Amniotic stem cell (primary cell): ENCODE data around the gene SCARF2.
A peak's percentile ranks its signal among the peaks of the same experiment; 100 is the strongest.
"Not testable (repeated sequence)": the region's sequence is repeated elsewhere in the genome, so short reads cannot be mapped to it uniquely, and the experiment has no call there.

Source experiments
- DNase-seq: peaks from one replicate; lab custom pipeline; 2025; lab: John Stamatoyannopoulos, UW

Gene SCARF2

DNA sequence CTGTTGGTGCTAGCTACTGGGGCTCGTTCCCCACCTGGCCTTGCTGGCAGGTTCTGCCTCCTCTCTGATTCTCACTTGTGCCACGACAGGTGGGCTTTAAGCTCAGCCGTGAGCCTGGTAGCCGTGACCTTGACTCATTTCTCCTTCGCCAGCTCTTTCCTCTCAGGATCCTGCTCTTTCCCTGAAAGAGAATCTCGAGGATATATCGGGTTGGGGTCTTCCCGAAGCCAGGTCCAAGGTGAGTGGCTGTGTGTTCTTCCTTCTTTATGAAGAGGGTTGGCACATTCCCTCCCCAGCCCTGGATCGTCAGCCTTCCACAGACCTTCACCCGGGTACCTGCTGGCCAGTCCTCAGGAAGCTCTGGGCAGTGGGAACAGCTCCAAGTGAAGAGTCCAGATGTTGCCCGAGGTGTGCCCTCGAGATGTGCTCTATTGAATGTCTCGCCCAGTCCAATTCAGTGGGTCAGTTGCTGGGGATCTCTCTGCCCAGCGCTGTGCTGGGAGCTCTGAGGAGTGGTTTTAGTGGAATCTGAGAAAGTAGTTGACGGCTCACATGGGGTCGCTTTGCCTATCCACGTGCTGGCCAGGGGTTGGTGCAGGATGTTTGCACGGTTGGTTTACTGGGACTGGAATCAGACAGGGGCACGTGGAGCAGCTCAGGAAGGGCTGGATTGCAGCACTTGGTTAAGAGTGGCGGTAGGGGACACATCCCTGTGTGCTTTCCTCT lies 42.3 kb downstream of the SCARF2 start:
- DNase-seq, result no peak

DNA sequence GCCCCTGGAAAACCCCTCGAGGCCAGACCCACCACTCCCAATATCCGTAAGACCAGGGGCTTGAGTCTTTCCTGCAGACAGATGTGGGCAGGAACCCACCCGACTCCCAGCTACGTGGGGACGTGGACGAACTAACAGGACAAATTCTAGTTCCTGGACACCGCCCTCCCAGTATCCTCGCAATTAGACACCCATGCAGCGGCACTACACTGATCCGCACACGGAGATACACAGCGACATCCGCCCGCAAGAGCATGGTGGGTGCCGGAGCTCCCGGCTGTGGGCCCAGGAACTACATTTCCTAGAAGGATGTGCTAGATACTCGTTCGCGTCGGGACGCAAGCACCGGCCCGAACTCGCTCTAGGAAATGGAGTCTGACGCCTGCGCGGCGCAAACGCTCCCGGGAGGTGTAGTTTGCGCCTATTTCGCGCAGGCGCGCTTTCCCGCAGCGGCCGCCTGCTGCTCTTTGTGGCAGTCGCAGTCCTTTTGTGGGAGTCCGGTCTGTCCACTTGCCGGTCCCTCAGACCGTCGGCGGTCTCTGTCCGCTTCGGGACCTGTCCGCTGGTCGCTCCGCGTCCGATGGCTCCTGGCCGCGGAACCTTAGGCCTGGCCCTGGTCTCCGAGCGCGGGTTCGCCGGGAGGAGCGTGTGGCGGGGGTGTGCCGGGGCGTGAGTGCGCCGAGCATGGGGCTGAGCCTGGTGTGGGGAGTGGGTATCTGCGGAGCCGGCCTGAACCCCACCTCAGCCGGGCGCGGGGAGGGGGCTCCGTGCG lies 43.7 kb downstream of the SCARF2 start, which contains the start of gene ZNF74:
ZNF74 (plus strand) TSS at position 447 of the 772 bp plus-strand sequence. CDS start 478 bp downstream, outside the sequence.
- DNase-seq, result peak; percentile 72

DNA sequence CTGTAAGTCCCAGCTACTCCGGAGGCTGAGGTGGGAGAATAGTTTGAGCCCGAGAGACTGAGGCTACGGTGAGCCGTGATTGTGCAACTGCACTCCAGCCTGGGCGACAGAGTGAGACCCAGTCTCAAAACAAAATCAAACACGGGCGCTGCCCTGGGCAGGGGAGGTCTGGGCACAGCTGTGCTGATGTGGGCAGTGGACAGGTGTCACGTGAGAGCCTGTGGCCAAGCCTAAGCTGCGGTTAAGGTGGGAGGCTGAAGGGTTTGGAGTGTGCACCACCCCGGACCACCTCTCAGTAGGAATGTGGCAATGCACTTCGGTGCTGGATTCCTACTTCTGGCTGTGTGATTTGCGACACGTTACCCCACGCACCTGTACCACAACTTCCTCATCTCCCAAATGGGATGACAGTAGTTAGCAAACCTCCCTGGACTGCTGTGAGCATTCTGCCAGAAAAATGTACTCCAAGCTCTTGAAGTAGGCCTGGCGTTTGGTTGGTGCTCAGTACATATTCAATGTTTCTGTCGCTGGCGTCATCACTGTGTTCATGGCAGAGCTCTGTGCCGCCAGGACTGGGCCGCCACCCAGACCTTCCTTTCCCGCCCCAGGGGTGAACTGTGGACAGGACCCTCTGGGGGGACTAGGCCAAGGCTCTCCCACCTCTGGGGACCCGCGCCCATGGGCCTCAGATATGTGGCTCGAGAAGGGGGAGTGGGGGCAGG lies 44.5 kb downstream of the SCARF2 start:
- no peak for DNase-seq

DNA sequence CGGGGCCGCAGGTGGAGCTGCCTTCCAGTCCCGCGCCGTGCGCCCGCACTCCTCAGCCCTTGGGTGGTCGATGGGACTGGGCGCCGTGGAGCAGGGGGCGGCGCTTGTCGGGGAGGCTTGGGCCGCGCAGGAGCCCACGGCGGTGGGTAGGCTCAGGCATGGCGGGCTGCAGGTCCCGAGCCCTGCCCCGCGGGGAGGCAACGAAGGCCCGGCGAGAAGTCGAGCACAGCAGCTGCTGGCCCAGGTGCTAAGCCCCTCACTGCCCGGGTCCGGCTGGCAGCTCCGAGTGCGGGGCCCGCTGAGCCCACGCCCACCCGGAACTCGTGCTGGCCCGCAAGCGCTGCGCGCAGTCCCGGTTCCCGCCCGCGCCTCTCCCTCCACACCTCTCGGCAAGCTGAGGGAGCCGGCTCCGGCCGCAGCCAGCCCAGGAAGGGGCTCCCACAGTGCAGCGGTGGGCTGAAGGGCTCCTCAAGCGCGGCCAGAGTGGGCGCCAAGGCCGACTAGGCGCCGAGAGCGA lies 45.2 kb downstream of the SCARF2 start:
- not testable (repeated sequence) for DNase-seq

DNA sequence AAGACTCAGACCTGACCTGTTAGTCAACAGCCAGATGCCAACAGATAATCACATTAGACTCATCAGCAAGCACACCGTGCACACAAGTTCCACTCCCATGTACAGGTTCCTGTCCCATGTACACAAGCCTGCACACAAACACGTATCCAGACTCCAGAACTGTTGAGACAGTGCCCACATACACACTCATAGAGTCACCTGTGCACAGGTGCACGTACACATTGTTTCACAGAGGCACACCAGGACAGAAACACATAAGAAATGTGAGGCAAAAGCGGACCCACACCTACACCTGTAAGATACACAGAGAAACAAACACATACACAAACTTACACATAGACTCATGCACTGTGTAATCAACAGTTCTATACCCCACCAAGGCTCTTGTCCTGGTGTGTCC lies 46.4 kb downstream of the SCARF2 start:
- no peak for DNase-seq

DNA sequence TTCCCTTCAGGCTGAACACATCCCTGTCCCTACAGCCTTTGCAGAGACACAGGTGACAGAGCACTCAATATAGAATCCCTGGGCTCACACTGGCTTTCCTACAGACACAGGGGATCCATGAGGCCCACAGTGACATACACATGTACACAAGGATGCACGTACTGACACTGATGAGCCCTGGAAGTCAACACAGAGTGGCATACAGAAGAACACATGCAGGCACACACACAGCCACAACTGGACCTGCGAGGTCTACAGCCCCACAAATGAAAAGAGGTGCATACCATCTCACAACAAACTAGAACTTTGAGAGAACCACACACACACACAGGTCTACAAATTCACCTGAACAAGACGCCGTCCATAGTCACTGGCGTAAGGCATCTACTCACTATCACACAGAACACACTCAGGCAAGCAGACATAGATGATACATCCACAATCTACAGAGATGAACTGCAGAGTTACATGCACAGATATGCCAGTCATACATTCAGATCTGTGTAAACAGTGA lies 47.2 kb downstream of the SCARF2 start:
- DNase-seq, result no peak

DNA sequence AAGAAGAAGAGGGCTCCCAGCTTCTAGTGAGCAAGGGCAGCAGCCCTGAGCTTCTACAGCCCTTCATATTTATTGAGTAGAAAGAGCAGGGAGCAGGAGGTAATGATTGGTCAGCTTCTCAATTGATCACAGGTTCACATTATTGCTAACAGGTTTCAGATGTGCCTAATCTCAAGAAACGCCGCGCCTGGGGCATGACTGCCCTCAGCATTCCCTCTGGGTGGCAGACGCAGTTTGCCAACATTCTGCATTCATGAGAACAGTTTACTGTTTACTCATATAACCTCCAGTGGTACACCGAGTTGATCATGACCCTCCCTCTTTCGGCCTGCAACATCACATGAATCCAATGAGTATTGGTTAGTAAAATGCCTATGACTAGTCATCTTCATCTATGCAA lies 48.3 kb downstream of the SCARF2 start:
- DNase-seq, result no peak

DNA sequence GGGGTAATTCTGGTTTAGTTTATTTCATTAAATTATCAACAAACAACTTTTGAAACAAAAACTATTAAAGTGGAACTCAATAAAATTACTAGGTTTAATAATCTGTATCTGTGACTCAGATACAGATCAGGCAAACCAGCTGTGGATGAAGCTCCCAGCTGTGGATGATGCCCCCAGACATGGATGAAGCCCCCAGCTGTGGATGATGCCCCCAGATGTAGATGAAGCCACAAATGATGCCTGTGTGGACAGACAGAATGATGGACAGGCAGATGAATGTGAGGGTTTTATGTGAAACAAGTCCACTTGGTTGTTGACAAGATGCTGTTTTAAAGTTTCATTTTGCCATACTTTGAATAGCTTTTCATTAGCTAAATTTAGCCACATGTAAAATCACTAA lies 49.4 kb downstream of the SCARF2 start:
- no peak for DNase-seq

DNA sequence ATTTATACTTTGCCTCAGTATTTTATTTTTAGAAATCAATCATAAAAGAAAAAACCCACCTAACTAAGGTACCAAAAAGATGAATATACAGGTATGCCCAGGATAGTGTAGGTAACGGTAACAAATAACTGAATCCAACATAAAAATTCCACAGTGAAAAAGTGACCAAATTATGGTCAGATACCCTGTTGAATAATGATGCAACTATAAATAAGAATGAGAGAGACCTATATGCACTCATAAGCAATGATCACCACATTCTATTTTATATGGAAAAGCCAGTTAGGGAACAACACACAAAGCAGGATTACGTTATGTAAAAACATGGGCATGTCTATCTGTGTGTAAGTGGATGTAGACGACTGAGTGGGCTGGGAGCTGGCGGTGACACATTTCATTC lies 50.7 kb downstream of the SCARF2 start:
- DNase-seq, result no peak

DNA sequence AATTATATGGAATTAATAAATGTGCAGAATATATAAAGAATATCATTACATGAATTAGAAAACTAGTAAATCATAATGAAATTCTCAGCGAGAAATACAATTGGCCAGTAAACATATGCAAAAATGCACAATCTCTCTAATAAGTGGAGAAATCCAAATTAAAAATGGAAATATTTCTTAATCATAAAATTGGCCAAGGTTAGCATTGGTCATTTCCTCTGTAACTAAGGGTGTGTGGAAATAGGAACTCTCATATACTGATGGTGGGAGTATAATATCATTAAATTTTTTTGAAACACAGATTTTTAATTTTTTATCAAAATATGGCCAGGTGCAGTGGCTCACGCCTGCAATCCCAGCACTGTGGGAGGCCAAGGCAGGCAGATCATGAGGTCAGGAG lies 51.3 kb downstream of the SCARF2 start:
- DNase-seq, result no peak

DNA sequence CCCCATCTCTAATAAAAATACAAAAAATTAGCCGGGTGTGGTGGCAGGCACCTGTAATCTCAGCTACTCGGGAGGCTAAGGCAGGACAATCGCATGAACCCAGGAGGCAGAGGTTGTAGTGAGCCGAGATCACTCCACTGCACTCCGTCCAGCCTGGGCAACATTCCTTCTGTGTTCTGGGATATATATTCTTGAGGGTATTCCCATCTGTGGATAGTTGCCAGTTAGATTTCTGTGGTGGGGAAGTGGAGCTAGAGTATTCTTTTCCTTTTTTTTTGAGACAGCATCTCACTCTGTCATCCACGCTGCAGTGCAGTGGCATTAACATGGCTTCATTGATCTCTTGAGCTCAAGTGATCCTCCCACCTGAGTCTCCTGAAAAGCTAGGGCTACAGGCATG lies 52.8 kb downstream of the SCARF2 start:
- DNase-seq, result no peak

DNA sequence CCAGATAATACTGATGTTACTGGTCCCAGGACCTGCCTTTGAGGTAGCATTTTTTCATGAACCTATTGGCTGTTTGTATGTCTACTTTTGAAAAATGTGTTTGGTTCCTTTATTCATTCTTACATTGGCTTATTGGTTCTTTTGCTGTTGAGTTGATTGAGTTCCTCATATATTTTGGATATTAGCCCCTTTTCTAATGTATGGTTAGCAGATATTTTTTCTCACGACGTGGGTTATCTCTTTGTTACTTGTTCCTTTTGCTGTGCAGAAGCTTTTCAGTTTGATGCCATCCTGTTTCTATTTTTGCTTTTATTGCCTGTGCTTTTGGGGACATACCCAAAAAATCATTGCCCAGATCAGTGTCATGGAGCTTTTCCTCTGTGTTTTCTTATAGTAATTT lies 53.5 kb downstream of the SCARF2 start:
- no peak for DNase-seq

DNA sequence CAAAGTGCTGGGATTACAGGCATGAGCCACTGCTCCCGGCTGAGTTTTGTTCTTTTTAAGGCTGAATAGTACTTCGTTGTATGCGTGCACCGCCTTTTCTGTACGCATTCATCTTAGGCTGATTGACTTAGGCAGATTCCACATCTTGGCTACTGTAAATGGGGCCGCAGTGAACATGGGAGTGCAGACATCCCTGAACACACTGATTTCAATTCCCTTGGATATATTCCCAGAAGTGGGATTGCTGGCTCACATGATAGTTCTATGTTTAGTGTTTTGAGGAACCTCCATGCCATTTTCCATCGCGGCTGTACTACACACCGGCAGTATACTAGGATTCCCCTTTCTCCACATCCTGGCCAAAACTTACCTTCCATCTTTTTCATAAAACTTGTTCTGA lies 54.1 kb downstream of the SCARF2 start:
- DNase-seq, result no peak

DNA sequence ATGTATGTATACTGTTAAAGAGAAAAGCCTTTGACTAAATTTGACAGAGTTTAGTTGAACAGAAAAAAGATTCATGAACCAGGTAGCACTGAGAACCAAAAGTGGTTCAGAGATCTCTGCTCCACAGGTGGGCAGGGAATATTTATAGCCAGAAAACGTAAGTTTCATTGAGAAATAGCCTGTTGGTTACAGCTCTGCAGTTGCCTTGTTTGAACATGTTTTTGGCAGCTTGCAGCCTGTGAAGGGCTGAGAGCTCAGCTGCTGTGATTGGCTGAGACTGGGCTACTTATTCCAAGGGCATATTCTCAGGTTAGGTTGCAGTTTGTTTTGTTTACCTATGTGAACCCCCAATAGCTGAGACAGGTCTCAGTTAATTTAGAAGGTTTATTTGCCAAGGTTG lies 57.1 kb downstream of the SCARF2 start:
- no peak for DNase-seq

DNA sequence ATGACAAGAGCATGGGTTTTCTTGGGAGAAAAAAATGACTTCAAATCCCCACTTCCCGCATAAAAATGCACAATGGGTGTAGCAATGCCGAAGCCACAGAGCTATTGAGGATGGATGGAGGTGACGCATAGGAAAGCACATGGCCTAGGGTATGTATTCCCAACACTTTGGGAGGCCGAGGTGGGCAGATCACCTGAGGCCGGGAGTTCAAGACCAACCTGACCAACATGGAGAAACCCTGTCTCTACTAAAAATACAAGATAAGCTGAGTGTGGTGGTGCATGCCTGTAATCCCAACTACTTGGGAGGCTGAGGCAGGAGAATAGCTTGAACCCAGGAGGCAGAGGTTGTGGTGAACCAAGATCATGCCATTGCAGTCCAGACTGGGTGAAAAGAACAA lies 58.9 kb downstream of the SCARF2 start:
- not testable (repeated sequence) for DNase-seq

DNA sequence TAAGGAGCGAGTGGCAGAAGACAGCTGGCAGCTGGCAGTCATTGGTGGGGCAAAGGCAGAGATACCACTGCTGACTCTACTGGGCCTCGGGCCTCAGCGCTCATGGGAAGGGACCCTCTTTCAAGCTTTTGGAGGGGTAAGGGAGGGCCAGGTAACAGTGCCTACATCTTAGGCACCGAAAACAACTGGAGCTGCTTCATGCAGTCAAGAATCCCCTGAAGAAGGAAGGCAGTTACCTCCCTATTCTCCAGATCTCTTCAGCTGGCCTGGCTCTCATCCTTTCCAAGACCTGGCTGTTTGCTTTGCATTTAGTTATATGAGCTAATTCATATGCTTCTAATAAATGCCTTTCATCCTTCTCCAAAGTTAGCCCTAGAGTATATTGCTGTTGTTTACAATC lies 59.5 kb downstream of the SCARF2 start:
- no peak for DNase-seq

DNA sequence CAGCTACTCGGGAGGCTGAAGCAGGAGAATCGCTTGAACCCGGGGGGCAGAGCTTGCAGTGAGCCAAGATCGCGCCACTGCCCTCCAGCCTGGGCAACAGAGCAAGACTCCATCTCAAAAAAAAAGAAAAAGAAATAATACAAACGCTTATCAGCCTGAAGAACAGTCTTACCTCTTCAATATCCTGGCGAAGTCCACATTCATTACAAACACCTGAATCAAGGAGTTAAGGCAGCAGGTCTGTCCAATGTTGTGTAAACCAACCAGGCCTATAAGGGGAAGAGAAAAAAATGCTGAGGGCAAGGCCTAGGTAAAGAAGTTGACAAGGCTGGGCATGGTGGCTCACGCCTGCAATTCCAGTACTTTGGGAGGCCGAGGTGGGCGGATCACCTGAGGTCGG lies 60.6 kb downstream of the SCARF2 start:
- DNase-seq, result not testable (repeated sequence)

DNA sequence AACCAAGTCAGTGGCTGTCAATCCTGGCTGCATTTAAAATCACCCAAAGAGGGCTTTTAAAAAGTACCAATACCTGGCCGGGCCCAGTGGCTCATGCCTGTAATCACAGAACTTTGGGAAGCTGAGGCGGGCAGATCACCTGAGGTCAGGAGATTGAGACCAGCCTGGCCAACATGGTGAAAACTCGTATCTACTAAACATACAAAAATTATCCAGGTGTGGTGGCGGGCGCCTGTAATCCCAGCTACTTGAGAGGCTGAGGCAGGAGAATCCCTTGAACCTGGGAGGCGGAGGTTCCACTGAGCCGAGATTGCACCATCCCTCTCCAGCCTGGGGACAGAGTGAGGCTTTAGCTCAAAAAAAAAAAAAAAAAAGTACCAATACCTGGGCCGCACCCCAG lies 61.3 kb downstream of the SCARF2 start:
- not testable (repeated sequence) for DNase-seq
